NT2/D1 (cell line): ENCODE results near the gene CPLANE2.

Experiments used
- YY1 ChIP-seq: IDR thresholded peaks from 2 replicates; pipeline ENCODE4 v1.6.1; 2011; ENCODE audit not compliant: insufficient read length, insufficient read depth
- ZNF274 ChIP-seq: IDR thresholded peaks from 2 replicates; pipeline ENCODE4 v1.6.1; 2011; ENCODE audit warnings: mild to moderate bottlenecking, low read depth, low read length

- TF ChIP-seq ZNF274, result no peak
- TF ChIP-seq YY1, result no peak
These were observed 53.0 kb downstream of the CPLANE2 start for GRCh38 chr1:16183765-16184556.
